ENCODE results near the gene NTNG1.
"Not testable (repeated sequence)": the region's sequence is repeated elsewhere in the genome, so short reads cannot be mapped to it uniquely, and the experiment has no call there.

NTNG1 gene

DNA sequence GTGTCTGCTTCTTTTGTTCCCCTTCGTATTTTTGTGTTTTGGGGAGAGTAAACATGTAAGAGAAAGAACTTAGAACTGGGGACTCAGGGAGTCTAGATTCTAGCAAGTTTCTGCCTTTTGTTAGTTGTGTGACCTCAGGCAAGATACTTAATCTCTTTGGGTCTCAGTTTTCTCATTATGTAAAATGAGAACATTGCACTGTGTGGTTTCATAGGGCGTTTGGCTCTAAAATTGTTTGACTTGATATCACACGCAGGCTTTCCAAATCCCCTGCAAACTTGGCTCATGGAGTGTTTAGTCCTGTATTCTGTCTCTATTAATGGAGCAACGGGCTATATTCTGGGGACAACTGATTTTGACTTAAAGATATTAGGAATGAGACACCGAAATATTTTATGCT is 57.7 kb downstream of the NTNG1 start:
- no peak for DNase-seq (ENCODE audit: low spot score)

DNA sequence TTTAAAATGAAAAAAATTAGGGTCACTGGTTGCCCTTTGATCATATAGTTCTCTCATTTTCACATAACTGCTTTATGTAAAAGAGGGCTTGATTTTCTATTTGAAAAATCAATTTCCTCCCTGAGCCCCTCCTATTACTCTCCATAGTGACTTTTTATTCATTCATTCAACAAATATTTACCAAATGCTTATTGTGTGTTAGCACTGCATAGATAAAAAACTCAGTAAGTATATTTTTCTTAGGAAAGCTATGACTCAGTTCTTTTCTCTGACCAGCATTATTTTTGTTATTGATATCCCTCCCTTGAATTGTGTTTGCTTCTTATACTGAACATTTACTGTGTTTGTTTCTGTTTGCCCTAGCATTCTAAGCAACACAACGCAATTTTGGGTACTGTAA is 59.8 kb downstream of the NTNG1 start:
- DNase-seq (ENCODE audit: low spot score): no peak

DNA sequence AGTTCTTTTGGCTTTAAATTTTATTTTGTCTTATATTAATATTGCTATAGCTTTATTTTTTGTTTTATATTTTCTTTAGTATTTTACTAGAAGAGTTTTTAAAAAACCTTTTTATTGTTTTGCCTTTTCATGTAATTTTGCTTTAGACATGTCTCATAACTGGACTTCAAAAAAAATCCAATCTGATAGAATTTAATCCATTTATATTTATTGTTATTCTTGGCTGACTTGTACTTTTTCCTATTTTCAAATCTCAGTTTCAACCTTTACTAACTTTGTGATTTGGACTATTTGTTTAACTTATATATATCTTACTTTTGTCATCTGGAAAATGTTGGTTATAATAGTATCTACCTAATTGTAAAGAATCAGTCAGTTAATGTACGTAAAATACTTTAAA is 61.2 kb downstream of the NTNG1 start:
- DNase-seq (ENCODE audit: low spot score): no peak

DNA sequence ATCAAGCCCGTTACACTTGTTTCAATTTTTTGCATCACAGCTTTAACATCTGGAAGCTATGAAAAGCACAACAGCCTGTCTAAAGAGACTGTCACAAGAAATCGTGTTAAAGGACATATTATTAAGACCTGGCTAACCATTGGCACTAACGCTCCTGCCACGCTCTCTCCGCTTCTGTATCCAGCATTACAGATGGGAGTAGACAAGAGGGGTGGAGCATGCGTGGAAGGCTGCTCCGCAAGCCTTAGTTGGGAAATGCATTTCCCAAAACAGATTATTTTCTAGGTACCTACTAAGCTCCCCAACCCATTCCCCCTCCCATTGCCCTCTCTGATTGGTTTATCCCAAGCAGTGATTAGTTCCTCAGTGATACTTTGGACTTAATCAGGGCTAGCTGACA is 72.4 kb downstream of the NTNG1 start:
- no peak for DNase-seq (ENCODE audit: low spot score)

DNA sequence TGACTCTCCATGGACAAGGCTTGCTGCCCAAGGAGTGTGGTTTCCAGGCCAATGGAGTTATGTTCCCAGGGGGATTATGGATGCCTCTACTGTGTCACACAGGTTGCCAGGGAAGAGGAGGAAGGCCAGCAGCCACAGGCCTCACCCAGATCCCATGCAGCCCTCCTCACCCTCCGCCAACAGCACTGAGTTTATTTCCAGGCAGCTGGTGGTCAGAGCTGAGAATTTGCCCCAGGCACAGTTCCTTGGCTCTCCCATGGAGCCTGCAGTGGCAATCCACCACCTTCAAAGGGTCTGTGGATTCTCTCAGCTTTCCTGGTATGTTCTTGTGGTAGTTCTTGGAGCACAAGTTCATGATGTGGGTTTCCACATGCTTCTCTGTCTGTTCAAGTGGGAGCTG is 79.2 kb downstream of the NTNG1 start:
- no peak for DNase-seq (ENCODE audit: low spot score)

DNA sequence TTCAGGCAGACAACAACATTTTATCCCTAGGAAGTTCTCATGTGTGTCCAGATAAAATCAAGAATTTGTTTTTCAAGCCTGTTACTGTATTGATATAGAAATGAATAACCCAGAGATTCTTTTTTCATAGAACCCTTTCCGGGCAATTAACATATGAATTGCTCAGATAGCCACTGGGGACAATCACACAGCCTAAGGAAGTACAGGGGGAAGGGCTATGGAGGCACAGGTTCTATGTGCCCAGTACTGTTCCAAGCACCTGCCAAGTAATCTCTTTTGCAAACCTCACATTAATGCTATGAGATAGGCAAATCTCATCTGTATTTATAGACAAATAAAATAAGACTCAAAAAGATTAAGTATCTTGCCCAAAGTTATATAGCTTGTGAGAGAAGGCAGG is 84.9 kb downstream of the NTNG1 start:
- DNase-seq (ENCODE audit: low spot score): no peak

DNA sequence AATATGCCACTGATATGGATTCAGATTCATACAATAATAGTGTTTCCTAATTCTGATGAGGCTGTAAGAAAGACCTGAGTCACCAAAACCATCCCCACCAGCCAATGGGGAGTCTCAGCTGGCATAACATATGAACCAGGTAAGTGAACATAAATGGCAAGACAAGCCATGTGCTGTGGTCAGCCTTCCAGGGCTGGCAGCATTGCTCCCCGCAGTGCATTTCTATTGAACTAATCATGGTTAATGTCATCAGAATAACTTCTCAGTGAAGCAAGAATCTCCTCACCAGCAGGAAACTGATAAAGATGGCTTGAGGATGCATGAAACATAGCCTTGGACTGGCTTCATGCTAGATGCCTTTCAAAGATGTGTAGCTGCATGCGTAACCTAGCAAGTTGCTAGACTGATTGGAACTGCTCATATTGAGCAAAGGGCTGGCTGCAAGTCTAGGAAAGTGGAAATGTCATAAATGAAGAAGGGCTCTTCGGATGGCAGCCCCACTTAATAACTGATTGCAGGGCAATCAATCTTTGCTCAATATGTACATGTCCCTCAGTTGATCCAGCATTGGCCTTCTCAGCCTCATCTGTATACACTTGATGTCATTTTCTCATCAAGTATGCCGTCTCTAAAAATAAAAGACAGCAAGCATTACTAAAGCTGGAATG is 88.0 kb downstream of the NTNG1 start:
- DNase-seq (ENCODE audit: low spot score): no peak

DNA sequence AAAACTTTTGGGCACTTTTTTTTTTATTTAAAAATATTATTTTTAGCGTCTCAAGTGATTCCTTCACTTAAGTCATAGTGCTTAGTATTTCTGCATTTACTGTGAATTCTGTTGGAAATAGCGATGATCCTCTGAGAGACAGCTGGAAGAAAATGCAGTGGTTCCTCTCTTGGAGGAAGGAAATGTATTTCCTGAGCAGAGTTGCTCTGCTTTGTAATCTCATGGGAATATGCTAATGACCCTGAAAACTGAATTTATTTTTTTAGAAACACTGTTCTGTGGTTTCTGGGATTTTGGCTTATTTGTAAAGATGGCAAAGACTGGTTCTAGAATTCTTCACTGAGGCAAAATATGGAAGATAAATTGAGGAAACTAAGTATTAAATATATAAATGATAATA is 88.9 kb downstream of the NTNG1 start:
- DNase-seq (ENCODE audit: low spot score): no peak

DNA sequence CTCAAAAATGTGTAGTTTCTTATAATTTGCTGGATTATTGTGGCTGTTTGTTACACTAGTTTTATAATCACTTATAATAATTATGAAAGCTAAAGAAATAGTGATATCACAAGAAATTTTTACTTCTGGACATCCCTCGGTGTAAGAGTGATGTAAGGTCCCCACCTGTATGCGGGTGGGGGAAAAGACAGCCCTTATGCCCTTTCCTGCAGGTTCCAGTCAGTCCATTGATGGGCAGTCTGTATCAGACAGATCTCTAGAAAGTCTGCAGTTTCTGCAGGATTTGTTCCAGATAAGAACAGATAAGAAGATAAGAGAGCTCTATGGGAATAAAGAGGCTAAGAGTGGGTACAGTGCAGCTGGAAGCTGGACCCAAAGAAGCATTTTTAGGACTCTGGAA is 89.3 kb downstream of the NTNG1 start:
- DNase-seq (ENCODE audit: low spot score): no peak

DNA sequence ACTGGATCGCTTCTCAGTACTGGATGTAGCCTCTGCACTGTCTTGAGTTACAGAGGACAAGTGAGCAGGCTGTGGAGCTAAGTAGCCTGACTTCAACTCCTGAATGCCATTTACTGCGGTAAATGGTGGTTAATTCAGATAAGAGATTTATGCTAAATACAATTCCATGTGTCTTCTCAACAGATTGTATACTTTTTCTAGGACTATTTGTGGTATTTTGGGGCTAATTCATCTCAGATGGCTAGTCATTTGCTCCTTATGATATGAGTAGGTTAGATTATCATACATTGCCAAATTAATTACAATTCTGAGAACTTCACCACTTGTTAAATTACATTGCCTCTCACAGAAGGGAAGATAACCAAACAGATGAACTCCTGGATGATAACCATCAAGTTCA is 90.5 kb downstream of the NTNG1 start:
- DNase-seq (ENCODE audit: low spot score): no peak

DNA sequence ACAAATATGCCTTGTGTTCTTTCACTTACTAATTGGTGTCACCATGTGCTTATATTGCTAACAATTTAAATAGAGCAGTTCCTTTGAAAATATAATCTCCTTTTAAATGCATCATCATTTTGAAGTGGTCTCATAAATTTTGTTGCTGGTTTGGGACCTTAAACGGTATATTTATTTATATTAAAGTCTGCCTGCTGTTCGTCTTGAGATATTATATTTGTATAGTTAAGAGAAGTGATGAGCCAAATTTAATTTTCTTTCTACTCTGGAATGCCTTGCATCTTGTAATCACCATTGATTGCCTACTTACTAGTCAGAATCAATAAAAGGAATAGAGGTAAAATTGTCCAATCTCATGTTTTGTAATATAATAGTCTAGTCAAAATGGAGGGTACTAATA is 91.6 kb downstream of the NTNG1 start:
- DNase-seq (ENCODE audit: low spot score): no peak

DNA sequence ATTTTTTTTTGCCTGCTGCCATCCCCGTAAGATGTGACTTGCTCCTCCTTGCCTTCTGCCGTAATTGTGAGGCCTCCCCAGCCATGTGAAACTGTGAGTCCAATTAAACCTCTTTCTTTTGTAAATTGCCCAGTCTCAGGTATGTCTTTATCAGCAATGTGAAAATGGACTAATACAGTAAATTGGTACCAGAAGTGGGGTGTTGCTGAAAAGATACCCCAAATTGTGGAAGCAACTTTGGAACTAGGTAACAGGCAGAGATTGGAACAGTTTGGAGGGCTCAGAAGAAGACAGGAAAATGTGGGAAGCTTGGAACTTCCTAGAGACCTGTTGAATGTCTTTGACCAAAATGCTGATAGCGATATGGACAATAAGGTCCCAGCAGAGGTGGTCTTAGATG is 95.9 kb downstream of the NTNG1 start:
- not testable (repeated sequence) for DNase-seq (ENCODE audit: low spot score)

DNA sequence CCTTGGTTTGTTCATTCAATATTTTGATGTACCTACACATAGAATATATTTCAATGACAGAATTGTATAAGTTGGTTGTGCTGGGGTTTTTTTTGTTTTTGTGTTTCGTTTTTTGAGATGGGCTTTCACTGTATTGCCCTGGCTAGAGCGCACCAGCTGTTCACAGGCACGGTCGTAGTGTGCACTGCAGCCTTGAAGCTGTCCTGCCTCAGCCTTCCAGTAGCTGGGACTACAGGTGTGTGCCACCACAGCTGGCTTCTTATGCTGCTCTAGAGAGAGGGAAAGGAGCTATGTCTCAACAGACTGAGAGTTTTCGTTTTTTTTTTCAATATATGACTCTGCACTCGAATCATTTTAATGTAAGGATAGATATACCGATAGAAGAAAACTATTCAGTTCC is 102.6 kb downstream of the NTNG1 start:
- no peak for DNase-seq (ENCODE audit: low spot score)

DNA sequence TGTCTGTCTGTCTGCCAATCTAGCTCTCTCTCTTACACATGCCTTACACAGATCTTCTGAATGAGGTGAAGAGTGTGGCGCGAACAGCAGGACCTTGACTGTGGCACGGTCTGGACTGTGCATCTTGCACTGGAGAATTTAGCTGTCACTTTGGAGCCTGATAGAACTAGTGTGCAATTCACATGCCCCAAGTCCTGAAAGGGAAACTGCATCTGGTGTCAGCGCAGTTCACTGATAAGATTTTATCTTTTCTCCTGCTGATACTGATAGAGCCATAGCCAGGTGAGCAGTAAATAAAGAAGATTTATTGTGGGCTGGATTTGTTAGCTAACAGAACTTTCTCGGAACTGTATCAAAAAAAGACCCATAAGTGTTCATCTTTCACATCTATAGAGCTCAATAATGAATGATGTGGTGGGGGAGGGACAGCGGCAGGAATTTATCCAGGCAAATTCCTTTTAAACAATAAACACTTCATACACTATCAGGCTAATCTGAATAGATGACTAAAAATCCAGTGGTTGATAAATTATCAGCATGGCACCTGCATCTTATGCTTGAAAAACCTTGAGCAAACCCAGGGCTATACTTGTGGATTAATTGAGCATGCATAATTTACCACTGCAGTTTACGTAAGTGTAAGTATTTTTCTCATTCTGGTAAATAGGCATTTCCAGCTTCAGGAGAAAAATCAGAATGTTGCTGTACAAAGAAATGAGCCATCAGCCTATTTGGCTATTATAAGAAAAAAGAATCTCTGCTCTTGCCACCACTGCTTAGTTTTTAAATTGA is 104.1 kb downstream of the NTNG1 start:
- no peak for DNase-seq (ENCODE audit: low spot score)

DNA sequence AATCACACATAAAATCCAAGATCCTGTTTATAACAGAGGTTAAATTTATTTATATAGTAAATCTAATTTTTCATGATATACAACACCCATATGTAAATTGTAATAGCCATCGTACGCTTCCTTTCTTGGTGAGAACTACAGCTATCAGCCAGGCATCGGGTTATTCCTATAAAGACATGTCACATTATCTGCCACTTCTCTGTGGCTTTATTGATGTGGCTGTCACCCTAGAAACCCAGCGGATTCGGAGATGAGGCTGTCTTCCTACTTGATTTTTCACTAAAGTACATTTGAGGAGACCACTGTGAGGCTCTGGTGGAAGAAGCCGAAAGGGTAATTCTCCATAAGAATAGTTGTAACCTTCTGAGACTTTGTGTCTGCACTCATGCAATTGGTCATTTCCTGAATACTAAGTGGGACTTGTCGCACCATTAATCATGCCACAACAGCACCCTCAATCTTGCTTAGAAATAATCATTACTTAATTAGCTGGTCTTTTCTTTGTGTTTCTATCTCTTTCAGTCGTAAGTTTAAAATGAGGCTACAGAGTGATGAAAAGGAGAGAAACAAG is 106.0 kb downstream of the NTNG1 start:
- DNase-seq (ENCODE audit: low spot score): no peak

DNA sequence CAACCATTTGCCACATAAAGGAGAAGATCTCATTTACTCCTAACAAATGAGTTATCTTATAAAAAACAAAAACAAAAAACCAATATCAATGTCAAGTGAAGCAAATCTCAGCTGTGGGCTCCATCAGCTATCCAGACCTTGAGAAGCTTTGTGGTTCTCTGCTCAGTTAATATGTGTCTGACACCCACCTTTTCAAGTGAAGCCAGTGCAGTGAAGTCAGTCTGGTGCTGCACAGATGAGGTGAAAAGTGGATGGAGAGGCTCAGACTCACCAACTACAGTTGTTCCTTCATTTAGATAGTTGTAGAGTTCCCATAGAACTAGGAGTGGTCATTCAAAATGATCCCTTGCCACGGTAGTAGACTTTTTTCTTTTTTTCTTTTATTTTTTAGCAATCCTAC is 106.8 kb downstream of the NTNG1 start:
- no peak for DNase-seq (ENCODE audit: low spot score)

DNA sequence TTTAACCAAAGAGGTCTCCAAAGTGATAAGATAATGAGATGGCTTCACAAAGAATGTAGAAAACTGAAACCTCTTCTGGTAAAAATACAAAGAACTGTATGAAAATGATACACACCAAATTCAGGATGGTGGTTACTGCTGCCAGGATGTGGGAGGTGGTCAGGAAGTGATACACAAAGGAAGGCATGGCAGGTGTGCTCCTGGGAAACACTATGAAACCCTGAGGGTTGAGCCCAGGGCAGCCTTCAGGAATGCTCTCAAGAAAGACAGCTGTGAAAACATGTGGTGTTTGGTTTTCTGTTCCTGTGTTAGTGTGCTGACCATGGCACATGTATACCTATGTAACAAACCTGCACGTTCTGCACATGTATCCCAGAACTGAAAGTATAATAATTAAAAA is 109.3 kb downstream of the NTNG1 start:
- no peak for DNase-seq (ENCODE audit: low spot score)

DNA sequence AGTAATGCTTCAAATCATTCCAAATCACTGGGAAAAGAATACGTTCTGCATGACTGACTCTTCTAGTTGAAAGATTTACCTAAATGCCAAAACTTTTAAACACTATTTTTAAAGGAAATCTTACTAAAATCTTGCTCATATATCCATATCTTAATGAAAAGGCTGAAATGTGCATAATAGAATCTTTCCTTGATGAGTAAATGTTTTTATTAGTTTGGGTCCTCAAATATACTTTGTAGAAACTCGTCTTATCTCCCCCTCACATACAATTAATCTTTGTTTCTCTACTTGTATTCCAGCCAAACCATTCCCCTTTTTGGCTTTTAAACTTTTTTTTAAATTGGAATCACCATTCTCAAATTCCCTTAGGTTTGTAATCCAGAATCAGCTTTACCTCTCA is 110.2 kb downstream of the NTNG1 start:
- DNase-seq (ENCODE audit: low spot score): no peak

DNA sequence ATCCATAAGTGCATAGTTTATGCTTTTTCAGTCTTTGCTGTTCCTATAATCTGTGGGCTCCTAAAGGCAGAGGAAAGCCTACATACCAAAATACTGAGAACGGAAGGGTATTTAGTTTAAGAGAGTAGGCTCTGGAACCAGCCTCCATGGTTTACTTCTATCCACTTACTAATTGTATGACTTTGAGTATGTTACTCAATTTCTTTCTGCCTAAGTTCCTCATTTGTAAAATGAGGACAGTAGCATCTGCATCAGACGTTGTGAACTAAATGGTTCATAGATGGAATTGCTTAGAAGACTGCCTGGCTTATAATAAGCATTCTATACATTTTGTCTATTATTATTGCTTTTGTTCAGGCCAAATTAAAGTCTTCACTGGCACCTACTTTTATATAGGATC is 111.0 kb downstream of the NTNG1 start:
- DNase-seq (ENCODE audit: low spot score): no peak

DNA sequence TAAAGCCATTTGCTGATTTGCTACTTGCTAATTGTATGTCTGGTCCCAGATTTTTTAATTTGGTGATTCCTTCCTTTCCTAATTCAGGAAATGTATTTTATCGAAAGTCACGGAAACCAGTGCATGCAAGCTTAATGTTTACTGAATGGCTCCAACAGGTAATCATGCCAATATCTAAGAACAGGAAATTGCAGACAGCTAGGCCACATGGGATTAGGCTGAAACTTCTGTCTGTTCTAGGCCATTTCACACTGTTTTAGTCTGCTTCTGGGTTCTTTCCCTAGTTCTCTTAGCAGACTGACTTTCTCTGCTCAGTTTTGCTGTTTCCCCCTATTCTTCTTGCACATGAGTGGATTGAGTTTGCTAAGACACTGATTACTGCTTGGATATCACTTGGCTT is 111.4 kb downstream of the NTNG1 start:
- no peak for DNase-seq (ENCODE audit: low spot score)

DNA sequence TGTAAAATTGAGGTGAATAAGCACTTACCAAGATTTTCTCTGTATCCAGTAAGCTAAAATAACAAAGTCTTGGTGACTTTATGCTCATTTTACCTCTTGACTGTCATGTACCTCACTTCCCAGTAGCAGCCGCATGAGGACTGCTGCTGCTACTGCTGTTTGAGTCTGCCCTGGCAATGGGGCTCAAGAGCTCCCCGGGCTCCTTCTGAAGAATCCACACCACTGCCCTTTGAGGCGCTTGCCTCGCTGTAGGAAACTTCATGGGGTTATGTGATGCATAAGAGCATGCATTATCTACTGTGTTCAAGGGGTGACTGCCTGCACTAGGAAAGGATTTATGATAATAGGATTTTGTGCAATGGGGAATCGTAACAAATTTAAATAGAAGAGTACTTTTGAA is 113.5 kb downstream of the NTNG1 start:
- DNase-seq (ENCODE audit: low spot score): no peak

DNA sequence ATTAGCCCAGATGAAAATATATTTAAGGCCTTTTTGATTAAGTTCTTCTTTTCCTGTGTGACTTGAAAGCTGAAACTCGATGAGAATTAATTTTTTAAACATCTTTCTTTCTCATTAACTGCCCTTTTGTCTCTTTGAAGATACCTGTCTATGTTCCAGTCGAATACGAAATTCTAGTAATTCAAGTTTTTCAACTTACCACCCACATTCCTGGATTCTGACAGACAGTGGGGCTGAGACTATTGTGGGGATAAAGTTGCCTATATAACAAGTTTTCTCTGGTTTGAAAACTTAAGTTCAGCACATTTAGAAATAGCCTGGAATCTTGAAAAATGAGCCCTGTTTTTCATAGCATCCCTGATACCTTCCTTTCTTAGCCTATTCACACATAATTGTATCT is 114.6 kb downstream of the NTNG1 start:
- DNase-seq (ENCODE audit: low spot score): no peak

DNA sequence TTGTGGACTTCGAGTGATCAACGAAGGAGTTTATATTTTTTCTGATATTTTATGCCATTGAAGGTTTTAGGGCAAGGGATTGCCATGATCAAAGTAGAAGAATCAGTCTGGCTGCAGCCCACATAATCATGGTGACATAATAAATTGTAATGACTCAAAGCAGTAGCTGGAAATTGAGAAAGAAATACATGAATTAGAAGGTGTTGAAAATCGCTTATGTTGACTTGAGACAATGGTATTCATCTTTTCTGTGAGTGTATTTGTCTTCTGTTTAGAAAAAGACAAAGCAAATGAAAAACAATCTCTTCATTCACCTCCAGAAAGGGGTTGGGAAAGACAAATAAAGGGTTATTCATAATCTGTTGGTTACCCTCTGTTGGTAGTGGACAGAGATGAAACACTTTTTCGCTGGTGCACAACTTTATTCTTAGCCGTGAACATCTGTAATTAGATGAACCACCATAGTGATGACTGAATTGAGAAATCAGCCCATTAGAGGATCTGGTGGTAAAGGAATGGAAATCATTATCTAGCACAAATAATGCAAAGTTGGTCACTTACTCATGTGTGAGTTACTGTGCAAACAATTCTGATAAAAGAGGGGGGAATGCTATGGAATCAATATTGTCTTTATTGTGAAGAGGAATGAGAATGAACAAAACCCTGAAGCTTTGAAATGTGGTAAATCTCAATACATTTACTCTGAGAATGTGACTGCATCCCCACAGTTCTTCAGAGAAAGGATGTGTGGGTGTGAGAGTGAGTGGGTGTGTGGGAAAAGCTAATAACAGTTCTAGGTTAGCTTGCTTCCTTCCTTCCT is 121.8 kb downstream of the NTNG1 start:
- DNase-seq (ENCODE audit: low spot score): no peak
